GM23338 (cell line): ENCODE measurements around the gene PCK2. TPM values are rescaled to one million over a fixed set of nuclear protein-coding genes. Genes with fewer than 3 reads are reported as not detected.
"Not testable (repeated sequence)": the region's sequence is repeated elsewhere in the genome, so short reads cannot be mapped to it uniquely, and the experiment has no call there.

Experiments
- ATAC-seq: fragments of 200-7000 bp; cut with Tn5 transposase; 3 replicates; pipeline ENCODE4 v1.9.1; 2020
- DNase-seq: peaks from one replicate; pipeline ENCODE4 v3.0.0-alpha.2; 2015; ENCODE audit warnings: low spot score
- H2AFZ ChIP-seq: fragments of 200-600 bp; sonication (generic); 2 replicates; pipeline ENCODE4 v1.8.0; 2016; ENCODE audit warnings: antibody characterized with exemption, mild to moderate bottlenecking, moderate library complexity
- H3F3A ChIP-seq: fragments of 200-600 bp; sonication (generic); replicated peaks from 2 replicates; pipeline ENCODE4 v1.8.0; 2017; ENCODE audit warnings: antibody characterized with exemption, mixed run types, low read depth
- H3K27ac ChIP-seq: fragments of 200-600 bp; sonication (generic); 2 replicates; pipeline ENCODE4 v1.6.1; 2016; ENCODE audit warnings: low read depth
- H3K27me3 ChIP-seq: fragments of 200-600 bp; sonication (generic); 2 replicates; pipeline ENCODE4 v1.8.0; 2016; ENCODE audit warnings: mild to moderate bottlenecking, mixed run types, moderate library complexity; ENCODE audit not compliant: insufficient read depth
- H3K36me3 ChIP-seq: fragments of 200-600 bp; sonication (generic); 2 replicates; pipeline ENCODE4 v1.8.0; 2016; ENCODE audit warnings: mild to moderate bottlenecking; ENCODE audit not compliant: insufficient read depth
- H3K4me1 ChIP-seq: fragments of 200-600 bp; sonication (generic); 2 replicates; pipeline ENCODE4 v1.8.0; 2016; ENCODE audit warnings: mild to moderate bottlenecking, moderate library complexity; ENCODE audit not compliant: insufficient read depth
- H3K4me2 ChIP-seq: fragments of 200-600 bp; sonication (generic); 2 replicates; pipeline ENCODE4 v1.7.1; 2017; ENCODE audit warnings: mixed run types
- H3K4me3 ChIP-seq: fragments of 200-600 bp; sonication (generic); 2 replicates; pipeline ENCODE4 v1.6.1; 2016; ENCODE audit warnings: mixed run types
- H3K79me2 ChIP-seq: fragments of 200-600 bp; sonication (generic); replicated peaks from 2 replicates; pipeline ENCODE4 v1.8.0; 2017; ENCODE audit warnings: mild to moderate bottlenecking; ENCODE audit not compliant: insufficient read depth
- H3K9me2 ChIP-seq: fragments of 200-600 bp; sonication (generic); 2 replicates; pipeline ENCODE4 v1.8.0; 2017; ENCODE audit not compliant: insufficient read depth
- H4K20me1 ChIP-seq: fragments of 200-600 bp; sonication (generic); replicated peaks from 2 replicates; pipeline ENCODE4 v1.8.0; 2017; ENCODE audit warnings: mild to moderate bottlenecking; ENCODE audit not compliant: insufficient read depth
- H3K27ac Mint-ChIP-seq: 2 replicates; pipeline ENCODE4 v1.8.0; 2020; ENCODE audit warnings: inconsistent platforms, mild to moderate bottlenecking, moderate library complexity, mixed read lengths
- H3K27me3 Mint-ChIP-seq: 3 replicates; pipeline ENCODE4 v1.8.0; 2022; ENCODE audit warnings: low read depth, mild to moderate bottlenecking, moderate library complexity, mixed read lengths, inconsistent platforms; ENCODE audit not compliant: insufficient read depth, poor library complexity
- H3K36me3 Mint-ChIP-seq: 3 replicates; pipeline ENCODE4 v1.8.0; 2021; ENCODE audit warnings: low read depth, mild to moderate bottlenecking, inconsistent platforms, moderate library complexity, mixed read lengths
- H3K4me1 Mint-ChIP-seq: 3 replicates; pipeline ENCODE4 v1.8.0; 2020; ENCODE audit warnings: mild to moderate bottlenecking, inconsistent platforms, mixed read lengths
- H3K4me3 Mint-ChIP-seq: 3 replicates; pipeline ENCODE4 v1.8.0; 2021; ENCODE audit warnings: moderate library complexity, mild to moderate bottlenecking, inconsistent platforms, mixed read lengths
- H3K9me3 Mint-ChIP-seq: 3 replicates; pipeline ENCODE4 v1.8.0; 2020; ENCODE audit warnings: moderate library complexity, mild to moderate bottlenecking, inconsistent platforms, mixed read lengths
- EZH2 ChIP-seq: fragments of 200-600 bp; sonication (generic); IDR thresholded peaks from one replicate; pipeline ENCODE4 v1.8.0; 2017; ENCODE audit warnings: antibody characterized with exemption, mild to moderate bottlenecking, low read depth; ENCODE audit not compliant: unreplicated experiment
- STAT1 ChIP-seq: IDR thresholded peaks from one replicate; pipeline ENCODE4 v1.6.1; 2016; ENCODE audit warnings: antibody characterized with exemption; ENCODE audit not compliant: unreplicated experiment
- ZNF114 ChIP-seq: fragments of 250-450 bp; sonication (Bioruptor Pico); IDR thresholded peaks from 2 replicates; pipeline ENCODE4 v1.5.0; 2020; ENCODE audit warnings: mild to moderate bottlenecking, moderate library complexity
- ZNF331 ChIP-seq: fragments of 250-450 bp; sonication (Bioruptor Pico); IDR thresholded peaks from 2 replicates; pipeline ENCODE4 v1.5.0; 2020; ENCODE audit warnings: low read depth, mild to moderate bottlenecking, moderate library complexity
- polyA plus RNA-seq: library from polyadenylated mRNA; unstranded; fragments of >200 nt; fragmentation: Nextera tagmentation; extraction: Ambion mirVana; gene quantifications from 2 replicates; pipeline ENCODE4 v1.2.1, GENCODE V29; 2016
- total RNA-seq: library from RNA; depleted of rRNA; stranded (reverse); fragments of >200 nt; shearing (Covaris generic); gene quantifications from 2 replicates; pipeline ENCODE4 v1.2.3, GENCODE V29; 2014

Gene PCK2
- total and polyA plus RNA-seq, 2 experiments from 2014 or later = 53.5 to 103 TPM

DNA sequence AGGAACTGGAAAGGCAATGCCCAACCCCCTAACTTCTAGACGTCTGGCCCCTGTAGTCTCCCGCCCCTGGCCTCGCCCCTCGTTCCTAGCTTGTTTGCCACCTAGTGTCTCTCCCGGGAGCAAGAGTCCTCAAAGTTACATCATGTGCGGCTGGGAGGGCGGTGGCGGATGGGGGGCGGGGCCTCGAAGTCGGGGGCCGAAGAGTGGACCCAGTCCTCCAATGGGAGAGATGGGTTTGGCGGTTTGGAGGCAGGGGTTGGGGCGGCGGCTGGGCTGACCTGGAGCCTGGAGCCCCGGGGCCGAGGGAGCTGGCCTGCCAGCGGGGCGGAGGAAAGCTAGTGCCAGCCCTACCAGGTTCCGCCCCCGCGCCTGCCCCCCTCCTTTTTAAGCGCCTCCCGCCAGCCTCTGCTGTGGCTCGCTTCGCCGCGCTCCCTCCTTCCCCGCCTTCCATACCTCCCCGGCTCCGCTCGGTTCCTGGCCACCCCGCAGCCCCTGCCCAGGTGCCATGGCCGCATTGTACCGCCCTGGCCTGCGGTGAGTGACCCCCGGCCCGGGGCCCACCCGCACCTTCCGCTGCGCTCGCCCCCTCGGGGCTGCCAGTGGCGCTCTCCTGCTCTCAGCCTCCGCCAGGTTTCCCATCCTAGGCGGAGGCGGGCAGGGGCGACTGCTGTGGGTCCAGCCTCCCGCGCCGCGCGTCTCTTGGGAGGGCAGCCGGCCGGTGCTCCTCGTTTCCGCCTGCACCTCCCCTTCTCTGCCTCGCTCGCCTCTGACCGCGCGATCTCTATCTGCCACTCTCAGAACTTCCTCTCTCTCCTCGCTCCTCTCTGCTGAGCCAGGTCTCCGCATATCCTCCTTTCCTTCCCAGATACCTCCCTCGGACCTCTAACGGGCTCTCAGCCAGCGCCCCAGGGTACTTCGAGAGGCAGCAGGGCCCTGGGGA lies at the start of gene PCK2 (continued):
- no peak for TF ChIP-seq EZH2

DNA sequence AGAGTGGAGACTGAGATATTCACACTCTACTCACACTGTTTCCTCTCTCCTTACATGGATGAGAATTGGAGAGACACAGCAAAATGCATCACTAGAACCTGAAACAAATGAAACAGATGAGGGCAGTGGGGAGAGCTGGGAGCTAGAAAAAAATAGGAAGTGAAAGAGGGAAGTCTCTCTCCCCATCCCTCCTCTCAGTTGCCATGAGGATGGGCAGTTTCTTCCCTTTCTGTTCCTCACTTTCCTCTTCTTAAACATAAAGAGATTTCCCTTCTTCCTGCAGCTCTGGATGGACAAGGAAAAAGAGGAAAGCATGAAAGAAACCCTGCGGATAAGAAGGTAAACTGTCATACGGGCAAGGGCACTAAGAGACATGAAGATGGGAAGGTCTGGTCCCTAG lies 45.1 kb upstream of the PCK2 start:
- not testable (repeated sequence) for H3K27ac ChIP-seq, H3K36me3 ChIP-seq, H4K20me1 ChIP-seq, H2AFZ ChIP-seq, H3K27ac Mint-ChIP-seq, H3K4me2 ChIP-seq, H3K4me1 ChIP-seq, H3F3A ChIP-seq, H3K79me2 ChIP-seq, H3K9me3 Mint-ChIP-seq, DNase-seq, ATAC-seq, H3K4me3 Mint-ChIP-seq, H3K9me2 ChIP-seq, H3K4me3 ChIP-seq, H3K36me3 Mint-ChIP-seq, H3K27me3 ChIP-seq
- H3K4me1 Mint-ChIP-seq = peaks cover 26% of the 10 kb centered on the region
- peaks cover 16% of the 10 kb centered on the region for H3K27me3 Mint-ChIP-seq

DNA sequence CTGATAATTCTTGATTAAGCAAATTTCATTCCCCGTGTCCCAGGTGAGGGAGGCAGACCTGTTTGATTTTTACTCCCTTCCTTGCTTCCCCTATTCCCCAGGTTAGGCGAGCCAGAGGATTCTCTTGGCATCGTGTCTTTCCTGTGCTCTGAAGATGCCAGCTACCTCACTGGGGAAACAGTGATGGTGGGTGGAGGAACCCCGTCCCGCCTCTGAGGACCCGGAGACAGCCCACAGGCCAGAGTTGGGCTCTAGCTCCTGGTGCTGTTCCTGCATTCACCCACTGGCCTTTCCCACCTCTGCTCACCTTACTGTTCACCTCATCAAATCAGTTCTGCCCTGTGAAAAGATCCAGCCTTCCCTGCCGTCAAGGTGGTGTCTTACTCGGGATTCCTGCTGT lies 43.4 kb upstream of the PCK2 start:
- peak overlapping the region; percentile 92 for H3K4me3 ChIP-seq
- not testable (repeated sequence) for H3K9me2 ChIP-seq, H3K9me3 Mint-ChIP-seq, H3K79me2 ChIP-seq, DNase-seq, H4K20me1 ChIP-seq, H3K4me1 ChIP-seq, H3K27me3 ChIP-seq, H3F3A ChIP-seq, H3K36me3 ChIP-seq
- H3K4me3 Mint-ChIP-seq = peak overlapping the region; percentile 81
- H3K27ac Mint-ChIP-seq = peak overlapping the region; percentile 69
- H2AFZ ChIP-seq = peak overlapping the region; percentile 91
- H3K27ac ChIP-seq = 0 out of 2 replicates have a peak overlapping the region, but pooled peaks have one; percentile 19
- peaks cover 16% of the 10 kb centered on the region for H3K27me3 Mint-ChIP-seq
- peak; percentile 1; the same call in 1 of the 3 replicates for ATAC-seq
- peaks cover 26% of the 10 kb centered on the region for H3K4me1 Mint-ChIP-seq
- H3K4me2 ChIP-seq = peak overlapping the region; percentile 97
- H3K36me3 Mint-ChIP-seq = peaks cover 12% of the 10 kb centered on the region; the same call in 2 of the 3 replicates

DNA sequence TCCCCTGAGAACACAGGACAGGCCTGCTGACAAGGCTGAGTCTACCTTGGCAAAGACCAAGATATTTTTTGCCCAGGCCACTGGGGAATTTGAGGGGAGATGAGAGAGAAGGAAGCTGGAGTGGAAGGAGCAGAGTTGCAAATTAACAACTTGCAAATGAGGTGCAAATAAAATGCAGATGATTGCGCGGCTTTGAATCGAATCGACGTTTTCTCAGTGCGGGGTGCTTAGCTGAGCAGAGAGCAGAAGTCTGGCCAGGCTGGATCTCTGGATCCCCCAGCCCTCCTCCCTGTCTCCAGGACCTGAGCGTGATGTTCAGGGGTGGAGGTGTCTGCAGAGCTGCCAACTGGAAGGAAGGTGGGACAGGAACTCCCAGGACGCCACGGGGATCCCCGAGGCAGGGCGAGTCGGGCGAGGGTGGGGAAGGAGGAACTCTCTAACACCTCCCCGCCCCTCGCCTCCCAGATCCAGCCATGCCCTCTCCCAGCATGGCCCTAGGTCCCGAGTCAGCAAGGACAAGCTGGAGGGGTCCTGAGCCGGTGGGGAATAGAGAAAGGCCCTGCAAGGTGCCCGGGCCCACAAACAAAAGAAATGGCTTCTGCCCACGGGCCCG lies 42.8 kb upstream of the PCK2 start:
- DNase-seq (peak; percentile 52), ATAC-seq (peak; percentile 55)
- no peaks in the 10 kb centered on the region for H4K20me1 ChIP-seq
- H3K4me2 ChIP-seq = peak overlapping the region; percentile 97
- TF ChIP-seq ZNF331 (CRISPR knock-in tag) (no peak), ZNF114 (CRISPR knock-in tag) (no peak), STAT1 (no peak), EZH2 (no peak)
- H3K27ac ChIP-seq = 0 out of 2 replicates have a peak overlapping the region, but pooled peaks have one; percentile 19
- no peaks in the 10 kb centered on the region for H3K27me3 ChIP-seq
- peak overlapping the region; percentile 92 for H3K4me3 ChIP-seq
- H3K4me1 Mint-ChIP-seq = peaks cover 26% of the 10 kb centered on the region
- H3K27ac Mint-ChIP-seq = peak overlapping the region; percentile 69
- no peaks in the 10 kb centered on the region for H3K9me2 ChIP-seq
- H3F3A ChIP-seq = 0 out of 2 replicates have a peak, but pooled peaks cover 4% of the 10 kb centered on the region
- H3K9me3 Mint-ChIP-seq = no peaks in the 10 kb centered on the region
- H3K27me3 Mint-ChIP-seq = peaks cover 16% of the 10 kb centered on the region
- H3K4me3 Mint-ChIP-seq = peak overlapping the region; percentile 81
- peaks cover 9% of the 10 kb centered on the region; the same call in 1 of the 2 replicates for H3K4me1 ChIP-seq
- H3K36me3 Mint-ChIP-seq = peaks cover 12% of the 10 kb centered on the region; the same call in 2 of the 3 replicates
- no peaks in the 10 kb centered on the region for H3K36me3 ChIP-seq
- H2AFZ ChIP-seq = peak overlapping the region; percentile 91
- H3K79me2 ChIP-seq = no peaks in the 10 kb centered on the region
